ENCODE data around the gene RNF19B.
"Not testable (repeated sequence)": the region's sequence is repeated elsewhere in the genome, so short reads cannot be mapped to it uniquely, and the experiment has no call there.

The RNF19B gene

DNA sequence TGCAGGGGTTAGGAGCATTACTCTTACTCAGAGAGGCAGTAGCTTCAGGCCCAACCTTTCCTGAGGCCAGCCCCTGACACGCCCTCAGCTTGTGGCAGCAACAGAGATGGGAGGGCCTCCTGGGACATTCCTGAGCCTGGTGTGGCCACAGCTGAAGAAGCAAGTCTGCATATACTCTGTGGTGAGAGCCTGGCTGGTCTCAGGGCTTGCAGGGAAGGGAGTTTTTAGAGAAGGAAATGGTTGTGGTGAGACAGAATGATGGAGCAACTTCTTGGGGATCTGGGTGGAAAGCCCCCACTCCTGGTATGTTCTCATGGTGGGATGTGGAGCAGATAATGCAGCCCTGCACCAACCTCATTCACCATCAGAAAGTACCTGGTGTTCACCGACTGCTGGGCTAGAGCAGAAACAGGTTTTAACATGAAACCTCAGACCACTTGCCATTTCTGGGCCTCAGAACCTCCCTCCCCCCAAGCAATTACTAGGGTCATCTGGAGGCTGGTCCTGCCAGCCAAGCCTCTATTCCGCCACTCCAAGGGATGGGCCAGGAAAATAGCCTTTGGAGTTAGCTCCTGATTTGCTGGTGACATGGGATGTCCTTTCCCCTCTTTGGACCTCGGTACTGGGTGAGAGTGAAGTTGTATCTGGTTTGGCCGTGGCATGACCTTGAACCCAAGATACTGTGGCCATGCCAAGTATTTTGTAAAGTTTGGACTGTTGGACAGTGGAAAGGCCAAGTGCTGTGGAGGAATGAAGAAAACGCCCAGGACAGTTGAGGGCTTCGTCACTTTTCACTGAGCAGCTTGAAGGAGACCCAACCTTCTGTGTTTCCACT is 28.1 kb upstream of the RNF19B start:
- DNase-seq (ENCODE audit: low read depth in 2 of 3, low spot score in 2 of 3), result peak in 2 of 3 experiments; percentile 32 to 64

DNA sequence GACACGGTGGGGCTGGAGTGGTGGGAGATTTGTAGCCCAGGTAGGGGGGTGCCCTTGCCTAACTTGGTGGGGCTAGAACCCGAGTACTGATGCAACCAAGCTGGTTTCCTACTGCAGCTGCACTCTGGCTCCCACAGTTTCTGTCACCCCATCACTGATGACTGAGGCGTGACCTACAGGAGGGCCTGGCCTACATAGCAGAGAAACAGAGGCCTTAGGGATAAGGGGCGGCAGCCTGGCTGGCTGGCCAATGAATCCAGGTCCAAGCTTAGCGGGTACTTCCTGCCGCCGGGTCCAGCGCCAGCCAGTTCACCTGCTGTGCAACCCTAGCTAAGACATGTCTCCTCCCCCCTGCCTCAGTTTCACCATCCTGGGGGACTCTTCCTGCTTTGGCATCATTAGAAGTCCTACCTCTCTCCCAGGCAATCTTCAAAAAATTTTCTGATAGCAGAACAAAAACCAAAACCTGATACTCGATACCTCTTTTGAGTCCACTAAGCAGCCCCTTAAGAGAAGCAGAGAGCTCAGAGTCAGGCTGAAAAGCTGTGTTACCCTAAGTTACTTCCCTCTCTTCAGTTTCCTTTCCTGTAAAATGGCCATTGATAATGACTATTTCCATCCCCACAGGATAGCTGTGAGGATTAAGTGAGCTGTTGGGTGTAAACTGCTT is 27.3 kb upstream of the RNF19B start:
- DNase-seq (ENCODE audit: low read depth in 2 of 3, low spot score in 2 of 3), result no peak

DNA sequence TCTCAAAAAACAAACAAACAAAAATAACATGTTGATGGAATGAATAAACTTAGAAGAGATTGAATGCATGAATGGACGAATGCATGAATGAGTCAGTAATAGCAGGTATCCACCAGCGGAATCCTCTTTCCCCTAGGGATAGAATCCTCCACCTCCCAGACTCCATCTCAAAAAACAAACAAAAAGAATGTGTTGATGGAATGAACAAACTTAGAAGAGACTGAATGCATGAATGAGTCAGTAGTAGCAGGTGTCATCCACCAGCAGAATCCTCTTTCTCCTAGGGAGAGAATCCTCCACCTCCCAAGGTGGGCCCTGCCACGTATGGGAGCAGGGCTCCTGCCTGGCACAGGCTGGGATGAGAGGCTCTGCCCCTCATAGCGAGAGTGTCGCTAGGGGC is 26.8 kb upstream of the RNF19B start:
- DNase-seq (ENCODE audit: low read depth in 2 of 3, low spot score in 2 of 3), result no peak

DNA sequence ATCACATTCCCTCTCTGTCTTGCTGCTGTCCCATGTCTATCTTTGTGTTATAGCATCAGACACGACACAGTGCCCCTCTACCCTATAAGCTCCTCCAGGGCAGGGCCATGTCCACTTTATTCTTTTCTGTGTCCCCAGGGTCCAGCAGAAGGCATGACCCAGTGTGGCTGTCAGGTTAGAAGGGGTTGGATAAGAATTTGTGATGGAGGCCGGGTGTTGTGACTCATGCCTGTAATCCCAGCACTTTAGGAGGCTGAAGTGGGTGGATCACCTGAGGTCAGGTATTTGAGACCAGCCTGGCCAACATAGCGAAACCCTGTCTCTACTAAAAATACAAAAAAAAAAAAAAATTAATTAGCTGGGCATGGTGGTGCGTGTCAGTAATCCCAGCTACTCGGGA is 26.3 kb upstream of the RNF19B start:
- DNase-seq (ENCODE audit: low read depth in 2 of 3, low spot score in 2 of 3), result no peak

DNA sequence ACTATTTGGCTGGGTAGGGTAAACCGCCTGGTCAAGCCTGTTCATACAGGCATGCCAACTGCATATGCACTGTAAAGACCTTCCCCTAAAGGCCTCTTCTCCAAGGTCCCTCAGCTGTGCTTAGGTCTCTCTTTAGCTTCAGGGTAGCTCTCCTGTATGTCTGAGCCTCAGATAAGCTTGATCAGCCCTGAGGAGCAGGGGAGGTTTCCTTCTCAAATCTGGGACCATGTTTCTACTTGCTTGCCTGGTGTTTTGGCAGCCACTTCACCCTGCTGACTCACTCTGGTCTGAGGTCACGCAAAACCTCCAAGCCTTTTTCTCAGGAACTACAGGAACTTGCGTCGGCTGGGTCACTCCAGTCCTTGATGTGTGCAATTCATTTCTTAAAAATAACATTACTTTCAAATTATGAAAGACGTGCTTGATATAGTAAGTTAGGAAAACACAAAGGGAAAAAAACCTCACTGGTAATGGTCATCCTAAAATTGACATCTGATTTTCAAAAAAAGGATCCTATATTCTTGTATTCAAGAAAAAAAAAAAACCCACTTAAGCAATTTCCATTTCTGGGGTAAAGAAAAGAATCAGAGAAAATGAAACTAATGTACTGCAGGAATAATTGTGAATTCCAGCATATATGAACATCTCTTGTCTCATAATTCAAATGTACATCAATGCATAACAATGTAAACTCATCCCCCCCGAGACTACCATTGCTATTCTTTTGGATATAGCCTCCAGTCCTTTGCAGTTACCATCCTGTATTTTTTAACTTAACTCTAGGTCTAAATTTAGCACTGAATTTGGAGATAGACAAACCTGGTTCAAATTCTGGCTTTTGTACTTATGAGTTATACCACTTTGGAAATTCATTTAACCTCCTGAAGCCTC is 24.8 kb upstream of the RNF19B start:
- DNase-seq (ENCODE audit: low read depth in 2 of 3, low spot score in 2 of 3), result peak in 1 of 3 experiments; percentile 44

DNA sequence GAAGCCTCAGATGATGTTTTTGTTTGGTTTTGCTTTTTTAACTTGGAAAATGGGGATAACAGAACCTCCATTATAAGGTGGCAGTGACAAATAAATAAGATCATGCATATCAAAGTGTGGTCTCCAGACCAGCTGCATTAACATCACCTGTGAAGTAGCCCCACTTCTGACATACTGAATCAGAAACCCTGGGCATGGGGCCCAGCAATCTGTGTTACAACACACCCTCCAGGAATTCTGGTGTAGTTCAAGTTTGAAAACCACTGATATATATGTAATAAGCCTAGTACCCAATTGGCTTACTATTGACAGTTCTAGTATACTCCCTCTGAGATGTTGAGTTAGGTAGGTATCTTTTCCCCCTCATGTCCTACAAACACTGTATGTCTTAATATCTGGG is 24.1 kb upstream of the RNF19B start:
- DNase-seq (ENCODE audit: low read depth in 2 of 3, low spot score in 2 of 3), result no peak

DNA sequence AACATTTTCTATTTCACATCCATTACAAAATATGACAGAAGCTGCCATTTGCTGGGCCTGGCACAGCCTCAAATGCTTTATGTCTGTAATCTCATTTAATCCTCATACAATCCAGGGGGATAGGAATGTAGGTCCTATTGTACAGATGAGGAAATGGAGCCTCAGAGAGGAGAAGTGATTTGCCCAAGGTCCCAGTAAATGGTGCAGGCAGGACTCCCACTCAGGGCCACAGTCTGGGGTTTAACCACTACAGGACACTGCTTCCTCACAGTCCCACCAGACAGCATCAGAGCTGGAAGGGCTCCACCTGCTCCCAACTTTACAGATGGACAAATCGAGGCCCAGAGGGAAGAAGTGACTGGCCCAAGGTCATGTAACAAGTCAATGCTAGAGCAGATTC is 20.6 kb upstream of the RNF19B start:
- DNase-seq (ENCODE audit: low read depth in 2 of 3, low spot score in 2 of 3), result no peak

DNA sequence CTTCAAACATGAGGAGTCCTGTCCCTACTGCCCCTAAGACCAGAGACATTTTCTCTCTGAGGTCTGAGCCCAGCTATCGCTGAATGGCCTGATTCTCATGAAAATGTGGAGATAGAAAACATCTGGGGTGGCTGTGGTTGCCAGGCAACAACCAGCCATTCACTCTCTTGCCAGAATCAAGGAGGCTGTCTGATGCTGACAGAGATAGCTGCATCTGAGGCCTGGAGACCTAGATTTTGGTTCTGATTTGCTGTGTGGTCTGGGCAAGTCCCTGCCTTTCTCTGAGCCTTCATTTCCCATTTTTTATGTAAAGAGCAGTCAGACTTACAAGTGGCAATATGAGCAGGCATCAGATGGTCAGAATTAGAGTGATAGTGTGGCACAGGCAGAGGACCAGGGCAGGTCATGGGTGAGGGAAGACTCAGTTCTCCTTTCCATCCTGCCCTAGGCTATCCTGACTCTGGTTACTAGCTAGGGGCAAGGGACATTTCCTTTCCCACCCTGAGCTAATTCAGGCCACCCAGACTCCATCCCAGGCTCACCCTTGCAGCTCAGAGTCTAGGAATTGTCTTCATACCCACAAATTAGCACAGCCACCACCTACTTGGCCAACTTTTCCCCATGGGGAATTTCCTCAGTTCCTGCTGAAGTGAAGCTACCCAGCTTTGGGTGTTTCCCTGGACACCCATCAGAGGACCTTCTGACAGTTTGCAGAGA is 20.0 kb upstream of the RNF19B start:
- no peak for DNase-seq (ENCODE audit: low read depth in 2 of 3, low spot score in 2 of 3)

DNA sequence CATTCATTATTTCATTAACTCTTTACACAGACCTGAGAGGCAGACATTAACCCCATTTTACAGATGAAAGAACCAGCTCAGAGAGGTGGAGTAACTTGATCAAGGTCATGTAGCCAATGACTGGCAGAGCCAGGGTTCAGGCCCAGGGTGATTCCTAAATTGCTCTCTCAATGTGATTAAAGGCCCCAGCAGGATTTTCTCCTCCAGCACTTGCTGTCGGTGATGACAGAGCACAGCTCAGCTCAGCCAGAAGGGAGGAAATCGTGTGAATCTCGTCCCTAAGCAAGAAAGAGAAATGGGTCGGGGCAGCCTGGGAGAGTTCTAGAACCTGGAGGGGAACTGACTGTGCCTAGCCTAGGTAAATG is 19.5 kb upstream of the RNF19B start:
- no peak for DNase-seq (ENCODE audit: low read depth in 2 of 3, low spot score in 2 of 3)

DNA sequence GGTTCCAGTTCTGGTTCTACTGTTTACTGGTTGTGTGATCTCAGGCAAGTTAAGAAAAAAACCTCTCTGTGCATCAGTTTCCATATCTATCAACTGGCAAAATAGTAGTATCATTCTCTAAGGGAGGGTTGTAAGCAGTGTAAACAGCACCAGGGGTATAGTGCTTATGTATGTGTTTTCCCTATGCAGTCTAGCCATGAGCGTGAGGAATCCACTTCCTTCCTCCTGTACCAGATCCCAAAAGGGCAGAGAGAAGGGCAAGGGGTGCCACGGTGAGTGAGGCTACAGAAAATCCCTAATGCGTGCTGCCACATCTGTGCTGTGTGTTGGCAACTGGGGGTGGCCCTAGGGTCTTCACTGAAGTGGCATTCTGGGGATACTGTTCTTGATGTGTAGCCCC is 18.4 kb upstream of the RNF19B start:
- DNase-seq (ENCODE audit: low read depth in 2 of 3, low spot score in 2 of 3), result no peak

DNA sequence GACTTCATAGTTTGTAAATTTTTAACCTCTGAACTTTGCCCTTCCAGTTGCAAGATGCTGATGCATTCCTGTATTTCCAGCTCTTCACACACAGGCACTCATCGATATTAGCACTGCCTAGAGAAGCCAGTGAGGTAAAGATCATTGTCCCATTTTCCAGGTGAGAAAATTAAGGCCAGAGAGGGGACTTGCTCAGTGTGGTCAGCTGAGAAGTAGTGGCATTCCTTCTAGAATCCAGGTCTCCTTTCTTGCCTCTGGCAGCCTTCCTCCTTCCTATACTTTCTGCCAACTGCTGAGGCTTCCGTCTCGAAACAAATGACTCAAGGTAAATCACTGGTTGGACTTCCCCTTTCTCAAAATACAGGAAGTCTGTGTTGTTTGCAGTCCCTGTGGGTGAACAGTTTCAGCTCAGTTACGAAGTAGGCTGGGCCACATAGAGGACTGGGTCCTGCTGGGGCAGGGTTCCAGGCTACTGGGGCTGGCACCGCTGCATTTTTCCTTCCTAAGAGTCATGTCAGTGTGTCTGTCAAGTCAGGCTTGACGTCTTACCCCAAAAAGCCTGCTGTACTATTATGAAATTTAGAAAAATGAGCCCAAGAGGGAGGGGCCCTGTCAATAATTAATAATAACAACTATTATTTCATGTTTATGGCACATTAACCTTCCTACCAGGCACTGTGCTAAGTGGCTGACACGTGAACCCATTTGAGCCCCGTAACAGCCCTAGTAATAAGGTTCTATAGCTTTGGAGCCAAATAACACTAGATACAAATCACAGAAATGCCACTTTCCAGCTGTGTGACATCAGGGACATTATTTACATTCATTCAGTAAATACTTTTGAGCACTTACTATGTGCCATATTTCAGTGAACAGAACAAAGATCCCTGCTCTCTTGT is 16.6 kb upstream of the RNF19B start:
- DNase-seq (ENCODE audit: low read depth in 2 of 3, low spot score in 2 of 3), result peak in 2 of 3 experiments; percentile 40 to 45

DNA sequence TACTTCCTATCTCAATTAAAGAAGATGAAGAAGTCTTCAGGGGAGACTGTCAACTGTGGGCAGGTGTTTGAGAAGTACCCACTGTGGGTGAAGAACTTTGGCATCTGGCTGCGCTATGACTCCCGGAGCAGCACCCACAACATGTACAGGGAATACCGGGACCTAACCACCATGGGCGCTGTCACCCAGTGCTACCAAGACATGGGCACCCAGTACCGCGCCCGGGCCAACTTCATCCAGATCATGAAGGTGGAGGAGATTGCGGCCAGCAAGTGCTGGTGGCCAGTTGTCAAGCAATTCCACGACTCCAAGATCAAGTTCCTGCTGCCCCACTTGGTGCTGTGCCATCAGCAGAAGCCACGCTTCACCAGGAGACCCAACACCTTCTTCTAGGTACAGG is 15.5 kb upstream of the RNF19B start:
- DNase-seq (ENCODE audit: low read depth in 2 of 3, low spot score in 2 of 3), result no peak

DNA sequence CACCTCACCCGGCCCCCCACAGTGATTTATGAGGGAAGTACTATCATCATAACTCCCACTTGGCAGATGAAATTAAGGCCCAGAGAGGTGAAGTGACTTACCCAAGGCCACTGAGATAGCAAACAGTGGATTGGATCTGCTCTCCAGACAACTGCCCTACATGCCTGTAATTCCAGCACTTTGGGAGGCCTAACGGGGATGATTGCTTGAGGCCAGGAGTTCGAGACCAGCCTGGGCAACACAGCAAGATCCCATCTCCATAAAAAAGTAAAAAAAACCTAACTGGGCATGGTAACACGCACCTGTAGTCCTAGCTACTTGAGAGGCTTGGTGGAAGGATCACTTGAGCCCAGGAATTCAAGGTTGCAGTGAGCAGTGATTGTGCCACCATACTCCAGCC is 14.2 kb upstream of the RNF19B start:
- no peak for DNase-seq (ENCODE audit: low read depth in 2 of 3, low spot score in 2 of 3)

DNA sequence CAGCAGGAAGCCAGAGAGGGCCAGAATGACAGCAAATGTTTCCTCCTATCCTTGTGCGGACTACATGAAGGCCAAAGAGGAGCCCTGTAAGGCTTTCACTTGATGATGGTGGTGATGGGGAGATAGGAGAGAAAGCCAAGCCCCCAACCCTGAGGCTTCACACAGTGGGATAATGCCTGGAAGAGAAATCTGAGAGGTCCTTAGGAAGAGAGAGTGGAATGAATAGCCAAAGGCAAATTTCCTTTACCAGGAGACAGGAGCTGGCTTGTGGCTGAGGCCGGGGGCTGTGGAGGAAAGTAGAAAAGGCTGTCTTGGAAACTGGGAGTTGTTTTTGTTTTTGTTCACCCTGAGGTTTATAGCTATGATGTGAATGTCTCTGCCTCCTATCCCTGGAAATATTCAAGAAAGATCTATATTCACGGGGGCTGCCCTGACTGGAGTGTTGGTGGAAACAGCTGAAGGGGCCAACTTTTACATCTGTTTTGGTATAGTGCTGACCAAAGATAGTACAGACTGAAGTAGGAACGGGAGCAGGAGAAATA is 13.0 kb upstream of the RNF19B start:
- DNase-seq (ENCODE audit: low read depth in 2 of 3, low spot score in 2 of 3), result no peak

DNA sequence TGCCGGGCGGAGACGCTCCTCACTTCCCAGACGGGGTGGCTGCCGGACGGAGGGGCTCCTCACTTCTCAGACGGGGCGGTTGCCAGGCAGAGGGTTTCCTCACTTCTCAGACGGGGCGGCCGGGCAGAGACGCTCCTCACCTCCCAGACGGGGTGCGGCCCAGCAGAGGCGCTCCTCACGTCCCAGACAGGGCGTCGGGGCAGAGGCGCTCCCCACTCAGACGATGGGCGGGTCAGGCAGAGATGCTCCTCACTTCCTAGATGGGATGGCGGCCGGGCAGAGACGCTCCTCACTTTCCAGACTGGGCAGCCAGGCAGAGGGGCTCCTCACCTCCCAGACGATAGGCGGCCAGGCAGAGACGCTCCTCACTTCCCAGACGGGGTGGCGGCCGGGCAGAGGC is 10.4 kb upstream of the RNF19B start:
- not testable (repeated sequence) for DNase-seq (ENCODE audit: low read depth in 2 of 3, low spot score in 2 of 3)

DNA sequence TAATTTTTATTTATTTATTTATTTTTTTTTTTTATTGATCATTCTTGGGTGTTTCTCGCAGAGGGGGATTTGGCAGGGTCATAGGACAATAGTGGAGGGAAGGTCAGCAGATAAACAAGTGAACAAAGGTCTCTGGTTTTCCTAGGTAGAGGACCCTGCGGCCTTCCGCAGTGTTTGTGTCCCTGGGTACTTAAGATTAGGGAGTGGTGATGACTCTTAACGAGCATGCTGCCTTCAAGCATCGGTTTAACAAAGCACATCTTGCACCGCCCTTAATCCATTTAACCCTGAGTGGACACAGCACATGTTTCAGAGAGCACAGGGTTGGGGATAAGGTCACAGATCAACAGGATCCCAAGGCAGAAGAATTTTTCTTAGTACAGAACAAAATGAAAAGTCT is 8.8 kb upstream of the RNF19B start:
- not testable (repeated sequence) for DNase-seq (ENCODE audit: low read depth in 2 of 3, low spot score in 2 of 3)

DNA sequence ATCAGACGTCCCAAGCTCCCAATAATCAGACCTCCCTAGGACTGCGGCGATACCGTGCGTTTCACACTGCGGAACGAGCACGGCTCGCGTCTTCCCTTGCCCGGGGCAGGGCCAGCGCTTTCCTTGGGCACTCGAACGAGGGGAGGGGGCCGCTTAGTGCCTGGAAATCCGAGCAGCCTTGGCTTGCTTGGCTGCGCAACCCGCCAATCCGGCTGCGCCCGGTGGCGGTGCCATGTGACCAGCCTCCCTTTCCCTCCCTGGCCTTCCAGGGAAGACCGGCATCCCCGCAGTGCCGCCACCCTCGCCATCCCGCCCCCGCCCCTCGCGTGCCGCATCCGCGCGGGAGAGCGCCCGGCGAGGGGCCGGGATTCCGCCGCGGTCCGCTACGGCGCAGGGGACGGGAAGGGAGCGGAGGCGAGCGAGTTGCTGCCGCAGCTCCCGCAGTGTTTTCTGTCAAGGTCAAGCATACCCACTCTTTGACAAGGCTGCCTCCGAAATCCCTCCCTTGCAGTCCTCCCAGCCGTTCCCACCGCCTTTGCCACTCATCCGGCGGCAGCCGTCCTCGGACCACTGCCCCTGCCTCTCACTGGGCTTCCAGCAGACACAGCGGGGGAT is 8.3 kb upstream of the RNF19B start:
- no peak for DNase-seq (ENCODE audit: low read depth in 2 of 3, low spot score in 2 of 3)

DNA sequence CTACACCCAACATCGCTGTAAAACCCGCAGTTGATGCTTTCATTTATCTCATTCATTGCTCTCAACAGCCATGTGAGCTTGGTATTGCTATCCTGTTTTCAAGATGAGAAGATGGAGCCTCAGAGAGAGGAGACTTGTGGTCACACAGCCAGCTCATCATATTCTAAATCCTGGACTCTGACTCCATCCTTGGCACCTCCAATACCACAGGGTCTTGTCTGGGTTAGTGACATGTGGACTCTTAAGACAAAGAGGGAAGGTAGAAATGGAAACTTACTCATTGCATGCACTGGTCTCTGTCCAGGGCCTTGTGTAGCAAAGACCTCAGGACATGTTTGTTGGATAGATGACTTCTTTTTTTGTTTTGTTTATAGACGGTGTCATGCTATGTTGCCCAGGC is 7.0 kb upstream of the RNF19B start:
- DNase-seq (ENCODE audit: low read depth in 2 of 3, low spot score in 2 of 3), result no peak

DNA sequence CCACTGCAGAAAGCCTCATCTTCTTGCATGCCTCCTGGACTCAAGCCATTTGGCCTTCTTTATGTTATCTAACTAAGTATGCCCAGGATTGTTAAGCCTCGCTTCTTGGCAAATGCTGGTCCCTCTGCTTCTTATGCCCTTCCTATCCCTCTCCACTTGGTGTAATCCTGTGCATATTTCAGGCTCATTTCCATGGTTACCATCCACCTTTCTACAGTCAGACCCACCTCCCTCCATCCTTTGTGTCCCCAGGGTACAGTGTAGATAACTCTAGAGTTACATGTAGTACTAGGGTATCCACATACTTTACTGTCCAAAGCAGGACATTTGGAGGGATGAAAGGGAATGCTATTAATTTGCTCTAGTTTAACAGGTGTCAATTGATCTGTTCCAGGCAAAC is 6.5 kb upstream of the RNF19B start:
- no peak for DNase-seq (ENCODE audit: low read depth in 2 of 3, low spot score in 2 of 3)

Data from activated CD8-positive, alpha-beta memory T cell treated with anti-CD3 and anti-CD28 coated beads for 48 hours (primary cell).